ENCODE data around the gene HMCN2.

The HMCN2 gene

GRCh38 chr9:130349398-130349797 is 83.8 kb downstream of the HMCN2 start:
- 69% methylated on average over 9 of the region's 11 CpGs for WGBS

GRCh38 chr9:130351343-130351742 is 85.8 kb downstream of the HMCN2 start:
- Histone ChIP-seq H2BK120ac (ENCODE audit: low read depth, low read length) (no peak overlapping the region), H3K4me2 (ENCODE audit: low read length, poor library complexity, severe bottlenecking) (no peak overlapping the region), H3K4ac (ENCODE audit: low read depth in 1 of 2, low read length in 2 of 2) (no peak overlapping the region), H4K91ac (ENCODE audit: low read length) (no peak overlapping the region), H3K27me3 (ENCODE audit: control insufficient read depth in 1 of 2, insufficient read depth in 1 of 2, low read length in 2 of 2) (peaks cover 37 to 47% of the 10 kb centered on the region in 2 experiments), H2AK5ac (ENCODE audit: low read length, severe bottlenecking) (no peak overlapping the region), H3K14ac (ENCODE audit: low read length in 2 of 2) (no peak overlapping the region), H3K27ac (ENCODE audit: low read length, poor library complexity, severe bottlenecking) (no peak overlapping the region), H3K23ac (ENCODE audit: low read length in 2 of 2) (no peak overlapping the region), H3K18ac (ENCODE audit: low read depth in 1 of 2, low read length in 2 of 2) (no peak overlapping the region), H3K79me1 (replicated peaks; ENCODE audit: low read length, poor library complexity, severe bottlenecking) (no peaks in the 10 kb centered on the region), H3K4me1 (ENCODE audit: control insufficient read depth, insufficient read depth, low read depth, low read length) (peaks cover 3% of the 10 kb centered on the region), H2AFZ (ENCODE audit: low read depth, low read length) (no peak overlapping the region), H2BK5ac (ENCODE audit: low read depth, low read length, poor library complexity, severe bottlenecking) (no peak overlapping the region), H3K4me3 (ENCODE audit: insufficient read depth in 1 of 2, low read depth in 1 of 2, low read length in 2 of 2) (no peak overlapping the region), H3K9ac (ENCODE audit: low read length) (no peak overlapping the region), H3K36me3 (ENCODE audit: control insufficient read depth in 1 of 2, insufficient read depth in 2 of 2, low read depth in 1 of 2, low read length in 2 of 2) (no peaks in the 10 kb centered on the region), H3K9me3 (ENCODE audit: control insufficient read depth, low read length) (no peaks in the 10 kb centered on the region), H4K8ac (ENCODE audit: low read length) (no peak overlapping the region), H2BK12ac (ENCODE audit: low read length in 2 of 2) (no peak overlapping the region), H2BK15ac (ENCODE audit: low read depth, poor library complexity, severe bottlenecking) (no peak overlapping the region)
- 95% methylated on average over 13 of the region's 14 CpGs for WGBS
- no peak for DNase-seq

More at GRCh38 chr9:130349398-130349797, 83.8 kb downstream of the HMCN2 start:
- H3K14ac ChIP-seq (ENCODE audit: low read length in 2 of 2): no peak overlapping the region
- H2BK5ac ChIP-seq (ENCODE audit: low read depth, low read length, poor library complexity, severe bottlenecking): no peak overlapping the region
- no peak overlapping the region for H3K18ac ChIP-seq (ENCODE audit: low read depth in 1 of 2, low read length in 2 of 2)
- H3K79me1 ChIP-seq (replicated peaks; ENCODE audit: low read length, poor library complexity, severe bottlenecking): no peaks in the 10 kb centered on the region
- H4K8ac ChIP-seq (ENCODE audit: low read length): no peak overlapping the region
- no peak overlapping the region for H2AK5ac ChIP-seq (ENCODE audit: low read length, severe bottlenecking)
- H3K36me3 ChIP-seq (ENCODE audit: control insufficient read depth in 1 of 2, insufficient read depth in 2 of 2, low read depth in 1 of 2, low read length in 2 of 2): no peaks in the 10 kb centered on the region
- H3K23ac ChIP-seq (ENCODE audit: low read length in 2 of 2): no peak overlapping the region
- H2AFZ ChIP-seq (ENCODE audit: low read depth, low read length): no peak overlapping the region
- DNase-seq: no peak
- no peak overlapping the region for H3K4me2 ChIP-seq (ENCODE audit: low read length, poor library complexity, severe bottlenecking)
- H3K4me3 ChIP-seq (ENCODE audit: insufficient read depth in 1 of 2, low read depth in 1 of 2, low read length in 2 of 2): no peak overlapping the region
- no peak overlapping the region for H3K9ac ChIP-seq (ENCODE audit: low read length)
- H3K27ac ChIP-seq (ENCODE audit: low read length, poor library complexity, severe bottlenecking): no peak overlapping the region
- H3K4me1 ChIP-seq (ENCODE audit: control insufficient read depth, insufficient read depth, low read depth, low read length): peaks cover 3% of the 10 kb centered on the region
- H2BK120ac ChIP-seq (ENCODE audit: low read depth, low read length): no peak overlapping the region
- no peak overlapping the region for H3K4ac ChIP-seq (ENCODE audit: low read depth in 1 of 2, low read length in 2 of 2)
- H3K27me3 ChIP-seq (ENCODE audit: control insufficient read depth in 1 of 2, insufficient read depth in 1 of 2, low read length in 2 of 2): peaks cover 36 to 38% of the 10 kb centered on the region in 2 experiments
- H4K91ac ChIP-seq (ENCODE audit: low read length): no peak overlapping the region
- H2BK12ac ChIP-seq (ENCODE audit: low read length in 2 of 2): no peak overlapping the region
- H2BK15ac ChIP-seq (ENCODE audit: low read depth, poor library complexity, severe bottlenecking): no peak overlapping the region
- H3K9me3 ChIP-seq (ENCODE audit: control insufficient read depth, low read length): no peaks in the 10 kb centered on the region

GRCh38 chr9:130352081-130352480 is 86.5 kb downstream of the HMCN2 start:
- Histone ChIP-seq H3K27me3 (ENCODE audit: control insufficient read depth in 1 of 2, insufficient read depth in 1 of 2, low read length in 2 of 2) (peaks cover 33 to 49% of the 10 kb centered on the region in 2 experiments), H2AFZ (ENCODE audit: low read depth, low read length) (no peak overlapping the region), H3K18ac (ENCODE audit: low read depth in 1 of 2, low read length in 2 of 2) (no peak overlapping the region), H3K23ac (ENCODE audit: low read length in 2 of 2) (no peak overlapping the region), H2BK120ac (ENCODE audit: low read depth, low read length) (no peak overlapping the region), H3K36me3 (ENCODE audit: control insufficient read depth in 1 of 2, insufficient read depth in 2 of 2, low read depth in 1 of 2, low read length in 2 of 2) (no peaks in the 10 kb centered on the region), H3K79me1 (replicated peaks; ENCODE audit: low read length, poor library complexity, severe bottlenecking) (no peaks in the 10 kb centered on the region), H3K14ac (ENCODE audit: low read length in 2 of 2) (no peak overlapping the region), H3K9me3 (ENCODE audit: control insufficient read depth, low read length) (no peaks in the 10 kb centered on the region), H3K4me3 (ENCODE audit: insufficient read depth in 1 of 2, low read depth in 1 of 2, low read length in 2 of 2) (no peak overlapping the region), H4K8ac (ENCODE audit: low read length) (no peak overlapping the region), H3K27ac (ENCODE audit: low read length, poor library complexity, severe bottlenecking) (no peak overlapping the region), H3K4me1 (ENCODE audit: control insufficient read depth, insufficient read depth, low read depth, low read length) (peaks cover 3% of the 10 kb centered on the region), H4K91ac (ENCODE audit: low read length) (no peak overlapping the region), H3K4ac (ENCODE audit: low read depth in 1 of 2, low read length in 2 of 2) (no peak overlapping the region), H2BK5ac (ENCODE audit: low read depth, low read length, poor library complexity, severe bottlenecking) (no peak overlapping the region), H2AK5ac (ENCODE audit: low read length, severe bottlenecking) (no peak overlapping the region), H3K9ac (ENCODE audit: low read length) (no peak overlapping the region), H2BK15ac (ENCODE audit: low read depth, poor library complexity, severe bottlenecking) (no peak overlapping the region), H2BK12ac (ENCODE audit: low read length in 2 of 2) (no peak overlapping the region), H3K4me2 (ENCODE audit: low read length, poor library complexity, severe bottlenecking) (no peak overlapping the region)
- no peak for DNase-seq
- WGBS: 87% methylated on average over 10 of the region's 10 CpGs

- H3K9me3 ChIP-seq (ENCODE audit: control insufficient read depth, low read length): no peaks in the 10 kb centered on the region
- H3K4me3 ChIP-seq (ENCODE audit: insufficient read depth in 1 of 2, low read depth in 1 of 2, low read length in 2 of 2): no peak overlapping the region
- no peak overlapping the region for H2AFZ ChIP-seq (ENCODE audit: low read depth, low read length)
- peaks cover 3% of the 10 kb centered on the region for H3K4me1 ChIP-seq (ENCODE audit: control insufficient read depth, insufficient read depth, low read depth, low read length)
- no peaks in the 10 kb centered on the region for H3K36me3 ChIP-seq (ENCODE audit: control insufficient read depth in 1 of 2, insufficient read depth in 2 of 2, low read depth in 1 of 2, low read length in 2 of 2)
- no peak overlapping the region for H2BK120ac ChIP-seq (ENCODE audit: low read depth, low read length)
- H3K18ac ChIP-seq (ENCODE audit: low read depth in 1 of 2, low read length in 2 of 2): no peak overlapping the region
- peaks cover 31 to 49% of the 10 kb centered on the region in 2 experiments for H3K27me3 ChIP-seq (ENCODE audit: control insufficient read depth in 1 of 2, insufficient read depth in 1 of 2, low read length in 2 of 2)
- H3K23ac ChIP-seq (ENCODE audit: low read length in 2 of 2): no peak overlapping the region
- H3K4me2 ChIP-seq (ENCODE audit: low read length, poor library complexity, severe bottlenecking): no peak overlapping the region
- H3K79me1 ChIP-seq (replicated peaks; ENCODE audit: low read length, poor library complexity, severe bottlenecking): no peaks in the 10 kb centered on the region
- H4K8ac ChIP-seq (ENCODE audit: low read length): no peak overlapping the region
- H3K27ac ChIP-seq (ENCODE audit: low read length, poor library complexity, severe bottlenecking): no peak overlapping the region
- no peak for DNase-seq
- no peak overlapping the region for H2BK15ac ChIP-seq (ENCODE audit: low read depth, poor library complexity, severe bottlenecking)
- H3K14ac ChIP-seq (ENCODE audit: low read length in 2 of 2): no peak overlapping the region
- H2BK12ac ChIP-seq (ENCODE audit: low read length in 2 of 2): no peak overlapping the region
- H3K4ac ChIP-seq (ENCODE audit: low read depth in 1 of 2, low read length in 2 of 2): no peak overlapping the region
- no peak overlapping the region for H2AK5ac ChIP-seq (ENCODE audit: low read length, severe bottlenecking)
- 88% methylated on average over 17 of the region's 17 CpGs for WGBS
- no peak overlapping the region for H2BK5ac ChIP-seq (ENCODE audit: low read depth, low read length, poor library complexity, severe bottlenecking)
- H4K91ac ChIP-seq (ENCODE audit: low read length): no peak overlapping the region
- H3K9ac ChIP-seq (ENCODE audit: low read length): no peak overlapping the region
Observed at GRCh38 chr9:130352586-130353285, 87.2 kb downstream of the HMCN2 start.

Data from mesenchymal stem cell (in vitro differentiated cells and primary cell).